ENCODE data around the gene PER3.

Gene PER3

GRCh38 chr1:7839526-7839925 lies 55.4 kb downstream of the PER3 start:
- peaks cover 11% of the 10 kb centered on the region; the same call in 1 of the 2 replicates for H3K9me3 ChIP-seq (ENCODE audit: control insufficient read depth, insufficient read depth, low read length)

GRCh38 chr1:7842517-7842916 lies 58.4 kb downstream of the PER3 start:
- H3K27me3 ChIP-seq (ENCODE audit: control insufficient read depth, low read length), result no peaks in the 10 kb centered on the region
- TF ChIP-seq CTCF (IDR thresholded peaks at IDR 0.05; ENCODE audit: low read depth, low read length, poor library complexity, severe bottlenecking) (no peak), EZH2phosphoT487 (IDR thresholded peaks at IDR 0.05; ENCODE audit: borderline replicate concordance, low read length) (no peak)

More at GRCh38 chr1:7839526-7839925, 55.4 kb downstream of the PER3 start:
- peaks cover 38% of the 10 kb centered on the region for H3K36me3 ChIP-seq (ENCODE audit: control insufficient read depth, low read length)
- no peaks in the 10 kb centered on the region for H3F3A ChIP-seq (ENCODE audit: control insufficient read depth, insufficient read depth)
- H3K79me2 ChIP-seq (ENCODE audit: control insufficient read depth, low read length), result no peaks in the 10 kb centered on the region
- H3K4me3 ChIP-seq (ENCODE audit: low read length), result no peak overlapping the region
- no peaks in the 10 kb centered on the region for H3K27me3 ChIP-seq (ENCODE audit: control insufficient read depth, low read length)
- no peaks in the 10 kb centered on the region for H4K20me1 ChIP-seq (ENCODE audit: control insufficient read depth, insufficient read depth, low read depth, low read length)
- H3K4me1 ChIP-seq (ENCODE audit: control insufficient read depth, low read length), result no peaks in the 10 kb centered on the region
- H3K4me2 ChIP-seq (ENCODE audit: low read length), result no peak overlapping the region
- no peak overlapping the region for H3K27ac ChIP-seq (ENCODE audit: low read depth, low read length)
- no peak for TF ChIP-seq CTCF (IDR thresholded peaks at IDR 0.05; ENCODE audit: low read depth, low read length, poor library complexity, severe bottlenecking)
- TF ChIP-seq EZH2phosphoT487 (IDR thresholded peaks at IDR 0.05; ENCODE audit: borderline replicate concordance, low read length), result no peak
- no peaks in the 10 kb centered on the region for H3K9me2 ChIP-seq (replicated peaks; ENCODE audit: control insufficient read depth, low read length)

GRCh38 chr1:7845761-7846160 lies 61.7 kb downstream of the PER3 start:
- TF ChIP-seq EZH2phosphoT487 (IDR thresholded peaks at IDR 0.05; ENCODE audit: borderline replicate concordance, low read length) (no peak), CTCF (IDR thresholded peaks at IDR 0.05; ENCODE audit: low read depth, low read length, poor library complexity, severe bottlenecking) (no peak)
- H3F3A ChIP-seq (ENCODE audit: control insufficient read depth, insufficient read depth), result no peaks in the 10 kb centered on the region
- no peaks in the 10 kb centered on the region for H3K79me2 ChIP-seq (ENCODE audit: control insufficient read depth, low read length)
- no peaks in the 10 kb centered on the region for H3K4me1 ChIP-seq (ENCODE audit: control insufficient read depth, low read length)
- no peak overlapping the region for H3K27ac ChIP-seq (ENCODE audit: low read depth, low read length)
- H3K27me3 ChIP-seq (ENCODE audit: control insufficient read depth, low read length), result no peaks in the 10 kb centered on the region
- H3K9me3 ChIP-seq (ENCODE audit: control insufficient read depth, insufficient read depth, low read length), result no peaks in the 10 kb centered on the region
- no peak overlapping the region for H3K4me2 ChIP-seq (ENCODE audit: low read length)
- no peaks in the 10 kb centered on the region for H3K9me2 ChIP-seq (replicated peaks; ENCODE audit: control insufficient read depth, low read length)
- peaks cover 7% of the 10 kb centered on the region; the same call in 1 of the 2 replicates for H3K36me3 ChIP-seq (ENCODE audit: control insufficient read depth, low read length)
- H4K20me1 ChIP-seq (ENCODE audit: control insufficient read depth, insufficient read depth, low read depth, low read length), result no peaks in the 10 kb centered on the region
- H3K4me3 ChIP-seq (ENCODE audit: low read length), result no peak overlapping the region

More at GRCh38 chr1:7842517-7842916, 58.4 kb downstream of the PER3 start:
- H4K20me1 ChIP-seq (ENCODE audit: control insufficient read depth, insufficient read depth, low read depth, low read length), result no peaks in the 10 kb centered on the region
- no peaks in the 10 kb centered on the region for H3K79me2 ChIP-seq (ENCODE audit: control insufficient read depth, low read length)
- H3K9me2 ChIP-seq (replicated peaks; ENCODE audit: control insufficient read depth, low read length), result no peaks in the 10 kb centered on the region
- no peak overlapping the region for H3K4me3 ChIP-seq (ENCODE audit: low read length)
- no peak overlapping the region for H3K27ac ChIP-seq (ENCODE audit: low read depth, low read length)
- no peak overlapping the region for H3K4me2 ChIP-seq (ENCODE audit: low read length)
- H3K36me3 ChIP-seq (ENCODE audit: control insufficient read depth, low read length), result peaks cover 20% of the 10 kb centered on the region
- H3K9me3 ChIP-seq (ENCODE audit: control insufficient read depth, insufficient read depth, low read length), result peaks cover 11% of the 10 kb centered on the region; the same call in 1 of the 2 replicates
- H3F3A ChIP-seq (ENCODE audit: control insufficient read depth, insufficient read depth), result no peaks in the 10 kb centered on the region
- H3K4me1 ChIP-seq (ENCODE audit: control insufficient read depth, low read length), result no peaks in the 10 kb centered on the region

All from DOHH2 (cell line).